ENCODE measurements around the gene ADGRL1. TPM values are rescaled to one million over a fixed set of nuclear protein-coding genes. Genes with fewer than 3 reads are reported as not detected.

Gene ADGRL1
- total RNA-seq: 0.65 and 10.7 TPM in 2 replicates

GRCh38 chr19:14205452-14206287 lies at the start of gene ADGRL1:
Gene ADGRL1 (minus strand): TSS chr19:14206169. CDS start chr19:14183602, 22,567 bp downstream.

GRCh38 chr19:14136509-14137281 lies 69.3 kb downstream of the ADGRL1 start, which contains the start of gene ASF1B:
Gene ASF1B (minus strand): TSS chr19:14136589. CDS start chr19:14136456, 133 bp downstream.

GRCh38 chr19:14117668-14118164 lies 88.3 kb downstream of the ADGRL1 start, which contains the start of gene PRKACA:
Gene PRKACA (minus strand): TSS chr19:14117762. CDS start chr19:14117547, 215 bp downstream.

Other genes starting within 250 kb of the ADGRL1 start
- gene RFX1, start 199.8 kb downstream of the ADGRL1 start, total RNA-seq: 1.6 and 6.4 TPM in 2 replicates
- not detected in 2 replicates for gene RLN3, start 178.0 kb downstream of the ADGRL1 start, total RNA-seq
- 4.2 and 7.8 TPM in 2 replicates for gene IL27RA, start 174.4 kb downstream of the ADGRL1 start, total RNA-seq
- gene PALM3, start 144.1 kb downstream of the ADGRL1 start, total RNA-seq: not detected in 2 replicates
- gene MISP3, start 133.4 kb downstream of the ADGRL1 start, total RNA-seq: 0.16 and 0.19 TPM in 2 replicates
- not detected in 2 replicates for gene C19orf67, start 120.4 kb downstream of the ADGRL1 start, total RNA-seq
- 13.8 and 20.6 TPM in 2 replicates for gene SAMD1, start 115.4 kb downstream of the ADGRL1 start, total RNA-seq
- gene PRKACA, start 88.4 kb downstream of the ADGRL1 start, total RNA-seq: 36.1 and 76.5 TPM in 2 replicates
- 12.7 and 18.3 TPM in 2 replicates for gene ASF1B, start 69.6 kb downstream of the ADGRL1 start, total RNA-seq
- 1.3 and 12.8 TPM in 2 replicates for gene ADGRE5, start 175.3 kb upstream of the ADGRL1 start, total RNA-seq
- 77.7 and 97.1 TPM in 2 replicates for gene DDX39A, start 213.2 kb upstream of the ADGRL1 start, total RNA-seq
- 209 and 330 TPM in 2 replicates for gene PKN1, start 227.1 kb upstream of the ADGRL1 start, total RNA-seq

Measured in bladder microvascular endothelial cell (primary cell).